HG02763 (cell line): ENCODE data around the gene TRAPPC2L.
"Not testable (repeated sequence)": the region's sequence is repeated elsewhere in the genome, so short reads cannot be mapped to it uniquely, and the experiment has no call there.

Source experiments
- ATAC-seq: cut with Tn5 transposase; IDR thresholded peaks from one replicate; pipeline ENCODE4 v1.9.1; 2021; ENCODE audit warnings: mild to moderate bottlenecking, moderate library complexity; ENCODE audit not compliant: unreplicated experiment

TRAPPC2L gene

GRCh38 chr16:88817785-88818574 lies 38.9 kb upstream of the TRAPPC2L start:
- no peak for ATAC-seq

GRCh38 chr16:88818575-88818874 lies 38.4 kb upstream of the TRAPPC2L start:
- ATAC-seq, result no peak

GRCh38 chr16:88819126-88819525 lies 37.8 kb upstream of the TRAPPC2L start:
- no peak for ATAC-seq

- no peak for ATAC-seq
Measured at GRCh38 chr16:88820385-88821025, 36.4 kb upstream of the TRAPPC2L start.

- no peak for ATAC-seq
Measured at GRCh38 chr16:88821168-88821850, 35.6 kb upstream of the TRAPPC2L start.

- ATAC-seq, result no peak
Measured at GRCh38 chr16:88822281-88823040, 34.5 kb upstream of the TRAPPC2L start.

- ATAC-seq, result not testable (repeated sequence)
Measured at GRCh38 chr16:88823646-88824045, 33.3 kb upstream of the TRAPPC2L start.

GRCh38 chr16:88824256-88825077 lies 32.5 kb upstream of the TRAPPC2L start:
- ATAC-seq, result no peak

GRCh38 chr16:88825146-88825545 lies 31.8 kb upstream of the TRAPPC2L start:
- no peak for ATAC-seq

GRCh38 chr16:88826070-88826840 lies 30.7 kb upstream of the TRAPPC2L start:
- no peak for ATAC-seq

- ATAC-seq, result no peak
Measured at GRCh38 chr16:88827727-88828126, 29.2 kb upstream of the TRAPPC2L start.

- ATAC-seq, result no peak
Measured at GRCh38 chr16:88828711-88829110, 28.2 kb upstream of the TRAPPC2L start.

- ATAC-seq, result no peak
Measured at GRCh38 chr16:88830258-88830657, 26.7 kb upstream of the TRAPPC2L start.

- ATAC-seq, result no peak
Measured at GRCh38 chr16:88830783-88831182, 26.1 kb upstream of the TRAPPC2L start.

GRCh38 chr16:88831838-88832237 lies 25.1 kb upstream of the TRAPPC2L start:
- no peak for ATAC-seq

GRCh38 chr16:88833086-88833485 lies 23.8 kb upstream of the TRAPPC2L start:
- ATAC-seq, result no peak

GRCh38 chr16:88834670-88835069 lies 22.3 kb upstream of the TRAPPC2L start:
- ATAC-seq, result no peak

GRCh38 chr16:88835383-88835782 lies 21.5 kb upstream of the TRAPPC2L start:
- no peak for ATAC-seq

- ATAC-seq, result no peak
Measured at GRCh38 chr16:88835818-88836217, 21.1 kb upstream of the TRAPPC2L start.

- ATAC-seq, result no peak
Measured at GRCh38 chr16:88836791-88837190, 20.1 kb upstream of the TRAPPC2L start.
